ENCODE measurements around the gene AKT3.

The AKT3 gene

GRCh38 chr1:243642936-243643335 lies 207.1 kb downstream of the AKT3 start:
- POLR2A ChIA-PET = no interaction called here
- DNase-seq (ENCODE audit: low read depth, low spot score) = no peak
- H3K4me3 ChIP-seq (ENCODE audit: low read depth, low read length) = no peak overlapping the region
- no peak for TF ChIP-seq CTCF (IDR thresholded peaks at IDR 0.05; ENCODE audit: insufficient read depth, low read length, missing control alignments)
- CTCF ChIA-PET = interaction anchor here (1.5 kb wide), 1 partner anchor 16 kb away, joined by 3 read pairs; no protein-coding TSS in a partner anchor

- no peak for DNase-seq (ENCODE audit: low read depth, low spot score)
- TF ChIP-seq CTCF (IDR thresholded peaks at IDR 0.05; ENCODE audit: insufficient read depth, low read length, missing control alignments) = no peak
- POLR2A ChIA-PET = no interaction called here
- no peak overlapping the region for H3K4me3 ChIP-seq (ENCODE audit: low read depth, low read length)
- CTCF ChIA-PET = no interaction called here
Measured at GRCh38 chr1:243639027-243639658, 210.9 kb downstream of the AKT3 start.

GRCh38 chr1:243638186-243638585 lies 211.9 kb downstream of the AKT3 start:
- DNase-seq (ENCODE audit: low read depth, low spot score) = no peak
- no peak for TF ChIP-seq CTCF (IDR thresholded peaks at IDR 0.05; ENCODE audit: insufficient read depth, low read length, missing control alignments)
- H3K4me3 ChIP-seq (ENCODE audit: low read depth, low read length) = no peak overlapping the region
- ChIA-PET CTCF (interaction anchor here (0.5 kb wide), 1 partner anchor 734 kb away, joined by 3 read pairs; no protein-coding TSS in a partner anchor), POLR2A (no interaction called here)

GRCh38 chr1:243628476-243628907 lies 221.6 kb downstream of the AKT3 start:
- CTCF ChIA-PET = no interaction called here
- POLR2A ChIA-PET = no interaction called here
- DNase-seq (ENCODE audit: low read depth, low spot score) = no peak
- TF ChIP-seq CTCF (IDR thresholded peaks at IDR 0.05; ENCODE audit: insufficient read depth, low read length, missing control alignments) = no peak
- no peak overlapping the region for H3K4me3 ChIP-seq (ENCODE audit: low read depth, low read length)

GRCh38 chr1:243623841-243624240 lies 226.2 kb downstream of the AKT3 start:
- no peak for TF ChIP-seq CTCF (IDR thresholded peaks at IDR 0.05; ENCODE audit: insufficient read depth, low read length, missing control alignments)
- POLR2A ChIA-PET = no interaction called here
- CTCF ChIA-PET = no interaction called here
- no peak for DNase-seq (ENCODE audit: low read depth, low spot score)
- no peak overlapping the region for H3K4me3 ChIP-seq (ENCODE audit: low read depth, low read length)

GRCh38 chr1:243621973-243622372 lies 228.1 kb downstream of the AKT3 start:
- ChIA-PET CTCF (no interaction called here), POLR2A (no interaction called here)
- no peak for DNase-seq (ENCODE audit: low read depth, low spot score)
- TF ChIP-seq CTCF (IDR thresholded peaks at IDR 0.05; ENCODE audit: insufficient read depth, low read length, missing control alignments) = no peak
- H3K4me3 ChIP-seq (ENCODE audit: low read depth, low read length) = no peak overlapping the region

Measured in AG04449 (cell line).